ENCODE results near the gene HBZ. TPM values are rescaled to one million over a fixed set of nuclear protein-coding genes. Genes with fewer than 3 reads are reported as not detected.
"Not testable (repeated sequence)": the region's sequence is repeated elsewhere in the genome, so short reads cannot be mapped to it uniquely, and the experiment has no call there.

HBZ gene
- total RNA-seq, 1 donor from 2014 or later, result not detected

DNA sequence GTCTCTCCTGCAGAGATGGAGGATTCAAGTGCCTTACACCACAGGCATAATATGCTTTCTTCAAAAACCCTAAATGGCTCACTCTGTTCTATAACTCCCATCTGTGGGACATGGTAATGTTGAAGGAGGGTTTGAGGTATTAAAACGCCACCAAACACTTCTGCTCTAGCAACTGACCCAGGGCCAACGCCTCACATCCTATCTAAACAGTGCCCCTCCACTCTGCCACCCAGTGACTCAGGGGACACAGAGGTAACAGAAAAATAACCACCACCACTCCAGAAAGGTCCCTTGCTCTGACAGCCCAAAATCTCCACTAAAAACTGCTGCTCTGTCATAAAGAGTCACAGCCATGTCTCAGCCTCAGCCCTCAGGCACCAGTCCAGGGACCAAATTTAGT, 31.7 kb upstream of the HBZ start:
- H3K27ac Mint-ChIP-seq, result no peak overlapping the region

GRCh38 chr16:122361-122760, 30.1 kb upstream of the HBZ start:
- no peaks in the 10 kb centered on the region for H3K27me3 Mint-ChIP-seq
- no peaks in the 10 kb centered on the region for H3K4me1 Mint-ChIP-seq
- peaks cover 5% of the 10 kb centered on the region for H3K36me3 Mint-ChIP-seq (ENCODE audit: low read depth)

More for the DNA sequence above, 31.7 kb upstream of the HBZ start:
- Mint-ChIP-seq H3K27me3 (no peaks in the 10 kb centered on the region), H3K9me3 (no peaks in the 10 kb centered on the region), H3K36me3 (ENCODE audit: low read depth) (peaks cover 12% of the 10 kb centered on the region), H3K4me3 (no peak overlapping the region), H3K4me1 (no peaks in the 10 kb centered on the region)
- DNase-seq, result no peak
- intact Hi-C loops (cut with micrococcal nuclease), result no loop called here

GRCh38 chr16:123558-124350, 28.7 kb upstream of the HBZ start:
- H3K27ac Mint-ChIP-seq; H3K4me3 Mint-ChIP-seq; H3K36me3 Mint-ChIP-seq (ENCODE audit: low read depth); DNase-seq; intact Hi-C loops (cut with micrococcal nuclease); H3K9me3 Mint-ChIP-seq; H3K27me3 Mint-ChIP-seq; H3K4me1 Mint-ChIP-seq: not testable (repeated sequence)

More at GRCh38 chr16:122361-122760, 30.1 kb upstream of the HBZ start:
- H3K4me3 Mint-ChIP-seq, result no peak overlapping the region
- H3K9me3 Mint-ChIP-seq, result no peaks in the 10 kb centered on the region
- intact Hi-C loops (cut with micrococcal nuclease), result no loop called here
- H3K27ac Mint-ChIP-seq, result no peak overlapping the region
- DNase-seq, result no peak

DNA sequence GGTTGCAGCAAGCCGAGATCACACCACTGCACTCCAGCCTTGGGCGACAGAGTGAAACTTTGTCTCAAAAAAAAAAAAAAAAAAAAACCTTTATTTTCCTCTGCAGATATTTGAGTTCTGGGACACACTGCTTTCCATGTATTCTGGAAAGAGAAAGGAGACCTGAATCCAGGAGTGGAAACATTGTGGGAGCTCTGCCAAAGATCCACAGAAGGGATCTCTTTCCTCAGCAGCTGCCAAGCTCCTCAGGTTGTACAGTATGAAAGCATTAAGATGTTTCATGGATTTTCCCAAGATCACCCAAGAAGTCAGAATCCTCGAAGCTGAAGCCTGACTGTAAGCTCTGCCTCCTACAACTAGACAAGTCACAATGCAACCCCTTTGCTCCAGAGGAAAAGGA, 27.4 kb upstream of the HBZ start:
- Mint-ChIP-seq H3K4me1 (peaks cover 6% of the 10 kb centered on the region), H3K27me3 (no peaks in the 10 kb centered on the region), H3K9me3 (no peaks in the 10 kb centered on the region), H3K36me3 (ENCODE audit: low read depth) (peaks cover 5% of the 10 kb centered on the region), H3K4me3 (no peak overlapping the region), H3K27ac (no peak overlapping the region)
- no peak for DNase-seq
- intact Hi-C loops (cut with micrococcal nuclease), result no loop called here

- H3K4me1 Mint-ChIP-seq, result peaks cover 12% of the 10 kb centered on the region
- no peak overlapping the region for H3K4me3 Mint-ChIP-seq
- no peaks in the 10 kb centered on the region for H3K9me3 Mint-ChIP-seq
- H3K27me3 Mint-ChIP-seq, result no peaks in the 10 kb centered on the region
- DNase-seq, result no peak
- no peaks in the 10 kb centered on the region for H3K36me3 Mint-ChIP-seq (ENCODE audit: low read depth)
- intact Hi-C loops (cut with micrococcal nuclease), result no loop called here
- no peak overlapping the region for H3K27ac Mint-ChIP-seq
Measured at GRCh38 chr16:129075-129474, 23.4 kb upstream of the HBZ start.

DNA sequence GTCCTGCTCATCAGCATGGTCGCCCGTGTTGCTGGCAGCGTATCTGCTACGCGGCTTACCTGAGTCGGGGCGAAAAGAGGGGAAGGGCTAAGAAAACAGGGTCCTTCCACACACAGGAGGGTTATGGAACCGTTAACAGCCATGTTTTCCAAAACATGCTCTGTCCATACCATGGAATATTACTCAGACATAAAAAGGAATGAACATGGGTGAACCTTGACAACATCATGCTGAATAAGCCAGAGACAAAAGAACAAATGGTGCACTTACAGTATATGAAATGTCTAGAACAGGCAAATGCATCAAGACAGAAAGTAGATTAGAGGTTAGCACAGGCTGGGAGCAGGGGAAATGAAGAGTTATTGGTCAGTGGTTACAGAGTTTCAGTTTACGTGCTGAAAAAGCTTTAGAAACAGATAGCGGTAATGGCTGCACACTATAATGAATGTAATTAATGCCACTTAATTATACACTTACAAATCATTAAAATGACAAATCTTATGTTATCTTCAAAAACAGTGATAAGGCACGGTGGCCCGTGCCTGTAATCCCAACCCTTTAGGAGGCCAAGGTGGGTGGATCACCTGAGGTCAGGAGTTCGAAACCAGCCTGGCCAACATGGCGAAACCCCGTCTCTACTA, 21.8 kb upstream of the HBZ start:
- H3K4me1 Mint-ChIP-seq, result peaks cover 17% of the 10 kb centered on the region
- no peak overlapping the region for H3K4me3 Mint-ChIP-seq
- DNase-seq, result no peak
- H3K27me3 Mint-ChIP-seq, result no peaks in the 10 kb centered on the region
- H3K9me3 Mint-ChIP-seq, result no peaks in the 10 kb centered on the region
- intact Hi-C loops (cut with micrococcal nuclease), result no loop called here
- H3K36me3 Mint-ChIP-seq (ENCODE audit: low read depth), result peaks cover 2% of the 10 kb centered on the region
- H3K27ac Mint-ChIP-seq, result no peak overlapping the region

DNA sequence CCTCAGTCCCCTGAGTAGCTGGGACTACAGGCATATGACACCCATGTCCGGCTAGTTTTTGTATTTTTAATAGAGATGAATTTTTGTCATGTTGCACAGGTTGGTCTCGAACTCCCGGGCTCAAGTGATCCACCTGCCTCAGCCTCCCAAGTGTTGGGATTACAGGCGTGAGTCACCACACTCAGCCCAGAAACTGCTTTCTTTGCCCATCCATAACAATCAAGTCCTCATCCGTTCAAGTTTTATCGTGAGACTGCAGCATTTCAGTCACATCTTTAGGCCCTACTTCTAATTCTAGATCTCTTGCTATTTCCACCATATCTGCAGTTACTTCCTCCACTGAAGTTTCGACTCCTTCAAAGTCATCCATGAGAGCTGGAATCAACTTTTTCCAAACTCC, 20.3 kb upstream of the HBZ start:
- no peaks in the 10 kb centered on the region for H3K27me3 Mint-ChIP-seq
- intact Hi-C loops (cut with micrococcal nuclease), result no loop called here

GRCh38 chr16:133716-134115, 18.7 kb upstream of the HBZ start:
- peaks cover 22% of the 10 kb centered on the region for H3K4me1 Mint-ChIP-seq
- intact Hi-C loops (cut with micrococcal nuclease), result no loop called here
- H3K4me3 Mint-ChIP-seq, result no peak overlapping the region
- peaks cover 9% of the 10 kb centered on the region for H3K36me3 Mint-ChIP-seq (ENCODE audit: low read depth)
- H3K9me3 Mint-ChIP-seq, result no peaks in the 10 kb centered on the region
- no peaks in the 10 kb centered on the region for H3K27me3 Mint-ChIP-seq
- DNase-seq, result no peak
- no peak overlapping the region for H3K27ac Mint-ChIP-seq

More for the DNA sequence above, 20.3 kb upstream of the HBZ start:
- Mint-ChIP-seq H3K4me1 (peaks cover 20% of the 10 kb centered on the region), H3K4me3 (no peak overlapping the region), H3K36me3 (ENCODE audit: low read depth) (peaks cover 6% of the 10 kb centered on the region), H3K9me3 (no peaks in the 10 kb centered on the region), H3K27ac (peak overlapping the region; percentile 47)
- DNase-seq, result no peak

DNA sequence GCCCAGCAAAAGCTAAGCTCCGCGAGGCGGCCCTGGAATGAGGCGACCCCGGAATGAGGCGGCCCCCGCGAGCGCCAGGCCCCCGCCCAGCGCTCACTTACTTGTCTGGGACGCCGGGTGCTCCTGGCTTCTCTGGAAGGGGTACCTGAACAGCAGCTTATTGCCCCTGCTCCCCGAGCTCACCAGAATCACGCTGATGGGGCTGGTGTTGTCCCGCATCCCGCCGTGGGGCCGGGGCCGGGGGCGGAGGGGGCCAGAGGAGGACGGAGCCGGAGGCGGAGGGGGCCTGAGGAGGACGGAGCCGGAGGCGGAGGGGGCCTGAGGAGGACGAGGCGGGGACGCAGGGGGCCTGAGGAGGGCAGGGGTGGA, 14.4 kb upstream of the HBZ start:
- H3K27me3 Mint-ChIP-seq, result no peaks in the 10 kb centered on the region
- no peaks in the 10 kb centered on the region for H3K9me3 Mint-ChIP-seq
- H3K4me1 Mint-ChIP-seq, result peaks cover 13% of the 10 kb centered on the region
- intact Hi-C loops (cut with micrococcal nuclease), result no loop called here
- peak overlapping the region; percentile 88 for H3K4me3 Mint-ChIP-seq
- peak; percentile 80 for DNase-seq
- H3K27ac Mint-ChIP-seq, result peak overlapping the region; percentile 69
- peaks cover 9% of the 10 kb centered on the region for H3K36me3 Mint-ChIP-seq (ENCODE audit: low read depth)

GRCh38 chr16:140175-140857, 12.1 kb upstream of the HBZ start:
- H3K4me3 Mint-ChIP-seq, result no peak overlapping the region
- no peak overlapping the region for H3K27ac Mint-ChIP-seq
- DNase-seq, result no peak
- H3K36me3 Mint-ChIP-seq (ENCODE audit: low read depth), result peaks cover 9% of the 10 kb centered on the region
- intact Hi-C loops (cut with micrococcal nuclease), result no loop called here
- peaks cover 4% of the 10 kb centered on the region for H3K27me3 Mint-ChIP-seq
- H3K4me1 Mint-ChIP-seq, result peaks cover 6% of the 10 kb centered on the region
- no peaks in the 10 kb centered on the region for H3K9me3 Mint-ChIP-seq

DNA sequence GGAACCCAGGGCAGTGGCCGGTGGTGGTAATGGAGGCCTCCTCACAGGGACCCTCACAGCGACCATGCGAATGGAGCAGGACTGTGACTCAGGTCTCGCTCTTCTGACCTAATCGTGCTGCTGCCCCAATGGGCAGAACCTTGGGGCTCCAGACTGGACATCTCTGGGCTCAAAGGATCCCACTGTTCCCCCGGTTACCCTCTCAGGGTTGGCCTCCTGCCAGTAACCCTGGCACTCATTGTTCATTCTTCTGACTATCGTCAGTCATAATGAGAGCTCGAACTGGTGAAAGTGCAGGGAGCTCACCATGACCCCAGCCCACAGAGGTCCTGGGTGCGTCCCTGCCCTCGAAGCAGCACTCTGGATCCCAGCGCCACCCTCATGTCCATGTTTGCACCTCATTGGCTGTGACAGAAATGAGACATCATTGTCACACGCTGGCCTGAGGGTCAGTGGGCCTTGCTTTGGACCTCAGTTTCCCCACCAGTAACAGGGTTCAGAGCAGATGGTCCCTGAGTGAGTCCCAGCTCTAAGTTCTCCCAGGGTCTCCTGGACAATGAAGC, 10.0 kb upstream of the HBZ start:
- Mint-ChIP-seq H3K36me3 (ENCODE audit: low read depth) (peaks cover 3% of the 10 kb centered on the region), H3K9me3 (no peaks in the 10 kb centered on the region), H3K27ac (no peak overlapping the region), H3K4me1 (peaks cover 2% of the 10 kb centered on the region), H3K27me3 (peaks cover 4% of the 10 kb centered on the region), H3K4me3 (no peak overlapping the region)
- no peak for DNase-seq
- intact Hi-C loops (cut with micrococcal nuclease), result no loop called here

DNA sequence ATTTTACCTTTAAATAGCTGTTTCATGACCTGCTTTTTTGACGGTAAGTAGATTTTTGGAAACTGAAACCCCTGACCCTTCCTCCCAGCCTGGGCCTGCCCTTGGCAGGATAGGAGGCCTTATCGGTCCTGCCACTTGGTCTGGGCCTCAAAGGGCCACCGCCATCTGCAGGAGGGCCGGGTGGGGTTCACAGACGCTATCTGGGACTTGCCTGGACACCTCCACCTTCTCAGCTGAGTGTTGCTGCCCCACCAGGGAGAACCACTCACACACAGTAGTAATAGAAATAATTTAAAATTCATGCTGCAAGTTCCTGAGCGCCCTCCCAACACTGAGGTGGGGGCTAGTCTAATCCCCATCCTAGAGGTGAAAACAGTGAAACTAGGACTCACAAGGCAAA, 9.4 kb upstream of the HBZ start:
- Mint-ChIP-seq H3K4me1 (peaks cover 2% of the 10 kb centered on the region), H3K4me3 (no peak overlapping the region), H3K36me3 (ENCODE audit: low read depth) (peaks cover 3% of the 10 kb centered on the region), H3K9me3 (no peaks in the 10 kb centered on the region), H3K27ac (no peak overlapping the region), H3K27me3 (peaks cover 4% of the 10 kb centered on the region)
- intact Hi-C loops (cut with micrococcal nuclease), result no loop called here
- no peak for DNase-seq

GRCh38 chr16:143456-143855, 9.0 kb upstream of the HBZ start:
- Mint-ChIP-seq H3K27ac (no peak overlapping the region), H3K27me3 (peaks cover 7% of the 10 kb centered on the region), H3K4me1 (peaks cover 2% of the 10 kb centered on the region), H3K9me3 (no peaks in the 10 kb centered on the region), H3K36me3 (ENCODE audit: low read depth) (peaks cover 3% of the 10 kb centered on the region), H3K4me3 (no peak overlapping the region)
- intact Hi-C loops (cut with micrococcal nuclease), result no loop called here
- DNase-seq, result no peak

DNA sequence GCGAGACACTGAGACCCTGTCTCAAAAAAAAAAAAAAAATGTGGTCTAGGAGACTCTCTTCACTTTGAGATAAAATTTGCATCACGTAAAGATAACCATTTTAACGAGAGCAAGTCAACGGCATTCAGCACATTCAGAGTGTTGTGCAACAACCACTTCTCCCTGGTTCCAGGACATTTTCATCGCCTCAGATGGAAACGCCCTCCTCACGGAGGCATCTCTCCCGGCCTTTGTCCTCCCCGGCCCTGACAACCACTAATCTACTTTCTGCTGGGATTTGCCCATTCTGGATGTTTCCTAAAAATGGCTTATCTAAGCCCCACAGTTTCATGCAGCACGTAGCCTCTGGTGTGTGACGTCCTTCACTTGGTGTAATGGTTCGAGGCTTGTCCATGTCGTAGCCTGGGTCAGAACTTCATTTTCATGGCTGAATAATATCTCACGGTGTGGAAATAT, 7.6 kb upstream of the HBZ start:
- Mint-ChIP-seq H3K4me3 (no peak overlapping the region), H3K27ac (no peak overlapping the region), H3K36me3 (ENCODE audit: low read depth) (no peaks in the 10 kb centered on the region), H3K4me1 (no peaks in the 10 kb centered on the region), H3K27me3 (peaks cover 13% of the 10 kb centered on the region), H3K9me3 (no peaks in the 10 kb centered on the region)
- intact Hi-C loops (cut with micrococcal nuclease), result no loop called here
- no peak for DNase-seq
